HG03442 (cell line): ENCODE measurements around the gene AKR1C2.
"Not testable (repeated sequence)": the region's sequence is repeated elsewhere in the genome, so short reads cannot be mapped to it uniquely, and the experiment has no call there.

Source experiments
- ATAC-seq: cut with Tn5 transposase; IDR thresholded peaks from one replicate; pipeline ENCODE4 v1.9.1; 2021; ENCODE audit warnings: mild to moderate bottlenecking, moderate library complexity; ENCODE audit not compliant: unreplicated experiment

AKR1C2 gene

GRCh38 chr10:5025461-5025881, 21.8 kb upstream of the AKR1C2 start:
- ATAC-seq = not testable (repeated sequence)

GRCh38 chr10:5023177-5023805, 19.6 kb upstream of the AKR1C2 start:
- ATAC-seq = no peak

- not testable (repeated sequence) for ATAC-seq
These were observed 18.1 kb upstream of the AKR1C2 start for GRCh38 chr10:5021624-5022290.

- not testable (repeated sequence) for ATAC-seq
These were observed 16.3 kb upstream of the AKR1C2 start for GRCh38 chr10:5019770-5020612.

- ATAC-seq = not testable (repeated sequence)
These were observed 15.1 kb upstream of the AKR1C2 start for GRCh38 chr10:5018671-5019277.

GRCh38 chr10:5018134-5018533, 14.5 kb upstream of the AKR1C2 start:
- ATAC-seq = no peak

- no peak for ATAC-seq
These were observed 11.3 kb upstream of the AKR1C2 start for GRCh38 chr10:5014936-5015335.

- not testable (repeated sequence) for ATAC-seq
These were observed 10.7 kb upstream of the AKR1C2 start for GRCh38 chr10:5014200-5014910.

GRCh38 chr10:5013385-5013784, 9.7 kb upstream of the AKR1C2 start:
- no peak for ATAC-seq

- no peak for ATAC-seq
These were observed 8.9 kb upstream of the AKR1C2 start for GRCh38 chr10:5012595-5012994.

GRCh38 chr10:5011392-5011791, 7.7 kb upstream of the AKR1C2 start:
- not testable (repeated sequence) for ATAC-seq

GRCh38 chr10:5010043-5010442, 6.4 kb upstream of the AKR1C2 start:
- not testable (repeated sequence) for ATAC-seq

GRCh38 chr10:5008857-5009548, 5.3 kb upstream of the AKR1C2 start:
- not testable (repeated sequence) for ATAC-seq

GRCh38 chr10:5004501-5004900, 844 bp upstream of the AKR1C2 start:
- not testable (repeated sequence) for ATAC-seq

- ATAC-seq = not testable (repeated sequence)
These were observed 351 bp upstream of the AKR1C2 start for GRCh38 chr10:5004030-5004385.

- ATAC-seq = no peak
These were observed 1.5 kb downstream of the AKR1C2 start for GRCh38 chr10:5002013-5002727.

- no peak for ATAC-seq
These were observed 5.0 kb downstream of the AKR1C2 start for GRCh38 chr10:4998671-4999070.

GRCh38 chr10:4994260-4994659, 9.4 kb downstream of the AKR1C2 start:
- ATAC-seq = not testable (repeated sequence)

- not testable (repeated sequence) for ATAC-seq
These were observed 11.1 kb downstream of the AKR1C2 start for GRCh38 chr10:4992564-4992963.
